HAP-1 (cell line): ENCODE results near the gene TIMM13.
"Not testable (repeated sequence)": the region's sequence is repeated elsewhere in the genome, so short reads cannot be mapped to it uniquely, and the experiment has no call there.

ENCODE experiments used
- DNase-seq, 2 experiments: peaks; one replicate each; pipeline ENCODE4 v3.0.0-alpha.2; 2016 to 2020; ENCODE audit warnings: low spot score in 2 of 2
- H3K27me3 ChIP-seq: fragments of 250-450 bp; sonication (Bioruptor Pico); 2 replicates; pipeline ENCODE4 v1.5.1; 2020; ENCODE audit warnings: low read depth, mild to moderate bottlenecking, moderate library complexity
- H3K36me3 ChIP-seq: fragments of 250-450 bp; sonication (Bioruptor Pico); replicated peaks from 2 replicates; pipeline ENCODE4 v1.5.1; 2020; ENCODE audit warnings: mild to moderate bottlenecking
- H3K4me1 ChIP-seq: fragments of 250-450 bp; sonication (Bioruptor Pico); 2 replicates; pipeline ENCODE4 v1.5.1; 2020; ENCODE audit warnings: mild to moderate bottlenecking
- H3K4me3 ChIP-seq: fragments of 250-450 bp; sonication (Bioruptor Pico); 2 replicates; pipeline ENCODE4 v1.5.1; 2020; ENCODE audit warnings: mild to moderate bottlenecking, moderate library complexity
- H3K9me3 ChIP-seq: fragments of 250-450 bp; sonication (Bioruptor Pico); 2 replicates; pipeline ENCODE4 v1.5.1; 2020; ENCODE audit warnings: mild to moderate bottlenecking, moderate library complexity
- in situ Hi-C: fragments of 300-500 bp; cut with MboI; formaldehyde crosslinking; loops from 3 replicates; pipeline ENCODE4 v1.14.3; 2020; ENCODE audit warnings: low sequenced_read_pairs, inconsistent platforms, mixed read lengths

Gene TIMM13

GRCh38 chr19:2461751-2462634 lies 34.6 kb upstream of the TIMM13 start:
- in situ Hi-C loops = no loop called here
- Histone ChIP-seq H3K4me1 (peaks cover 10% of the 10 kb centered on the region), H3K27me3 (no peaks in the 10 kb centered on the region), H3K9me3 (no peaks in the 10 kb centered on the region), H3K36me3 (no peaks in the 10 kb centered on the region), H3K4me3 (peak overlapping the region; percentile 9; the same call in 1 of the 2 replicates)
- DNase-seq = no peak

- in situ Hi-C loops = no loop called here
- H3K36me3 ChIP-seq = no peaks in the 10 kb centered on the region
These were observed 32.9 kb upstream of the TIMM13 start for GRCh38 chr19:2460245-2460644.

GRCh38 chr19:2458776-2459175 lies 31.4 kb upstream of the TIMM13 start:
- H3K9me3 ChIP-seq, H3K4me3 ChIP-seq, H3K27me3 ChIP-seq, H3K36me3 ChIP-seq, DNase-seq, in situ Hi-C loops: not testable (repeated sequence)
- peaks cover 20% of the 10 kb centered on the region for H3K4me1 ChIP-seq

More at GRCh38 chr19:2460245-2460644, 32.9 kb upstream of the TIMM13 start:
- Histone ChIP-seq H3K4me3 (no peak overlapping the region), H3K9me3 (no peaks in the 10 kb centered on the region), H3K4me1 (peaks cover 13% of the 10 kb centered on the region), H3K27me3 (no peaks in the 10 kb centered on the region)
- DNase-seq = no peak

GRCh38 chr19:2458054-2458453 lies 30.7 kb upstream of the TIMM13 start:
- no peaks in the 10 kb centered on the region for H3K9me3 ChIP-seq
- H3K27me3 ChIP-seq = no peaks in the 10 kb centered on the region
- H3K4me1 ChIP-seq = peaks cover 20% of the 10 kb centered on the region
- in situ Hi-C loops = no loop called here
- no peaks in the 10 kb centered on the region for H3K36me3 ChIP-seq
- H3K4me3 ChIP-seq = no peak overlapping the region
- DNase-seq = no peak

- in situ Hi-C loops = no loop called here
- no peak for DNase-seq
- Histone ChIP-seq H3K9me3 (no peaks in the 10 kb centered on the region), H3K4me3 (peak overlapping the region; percentile 32), H3K36me3 (no peaks in the 10 kb centered on the region), H3K27me3 (no peaks in the 10 kb centered on the region), H3K4me1 (peaks cover 16% of the 10 kb centered on the region)
These were observed 30.1 kb upstream of the TIMM13 start for GRCh38 chr19:2457394-2458037.

GRCh38 chr19:2455851-2456570 lies 28.6 kb upstream of the TIMM13 start:
- H3K36me3 ChIP-seq = peaks cover 6% of the 10 kb centered on the region
- H3K9me3 ChIP-seq = no peaks in the 10 kb centered on the region
- peak in 1 of 2 experiments; percentile 70 for DNase-seq
- H3K4me3 ChIP-seq = peak overlapping the region; percentile 92
- peaks cover 12% of the 10 kb centered on the region for H3K4me1 ChIP-seq
- H3K27me3 ChIP-seq = no peaks in the 10 kb centered on the region
- in situ Hi-C loops = no loop called here

GRCh38 chr19:2454962-2455850 lies 27.8 kb upstream of the TIMM13 start:
- Histone ChIP-seq H3K27me3 (no peaks in the 10 kb centered on the region), H3K4me1 (peaks cover 12% of the 10 kb centered on the region), H3K4me3 (peak overlapping the region; percentile 92), H3K36me3 (peaks cover 6% of the 10 kb centered on the region), H3K9me3 (no peaks in the 10 kb centered on the region)
- in situ Hi-C loops = no loop called here
- DNase-seq = no peak

- Histone ChIP-seq H3K4me1 (peaks cover 12% of the 10 kb centered on the region), H3K36me3 (peaks cover 8% of the 10 kb centered on the region), H3K9me3 (no peaks in the 10 kb centered on the region), H3K4me3 (peak overlapping the region; percentile 92; the same call in 1 of the 2 replicates), H3K27me3 (no peaks in the 10 kb centered on the region)
- in situ Hi-C loops = no loop called here
- no peak for DNase-seq
These were observed 27.0 kb upstream of the TIMM13 start for GRCh38 chr19:2454199-2454961.

GRCh38 chr19:2453431-2454025 lies 26.1 kb upstream of the TIMM13 start:
- Histone ChIP-seq H3K36me3 (peaks cover 15% of the 10 kb centered on the region), H3K4me1 (peaks cover 12% of the 10 kb centered on the region), H3K27me3 (no peaks in the 10 kb centered on the region), H3K4me3 (no peak overlapping the region), H3K9me3 (no peaks in the 10 kb centered on the region)
- in situ Hi-C loops = no loop called here
- DNase-seq = no peak

- in situ Hi-C loops = no loop called here
- H3K4me1 ChIP-seq = peaks cover 9% of the 10 kb centered on the region
- DNase-seq = no peak
- no peak overlapping the region for H3K4me3 ChIP-seq
- no peaks in the 10 kb centered on the region for H3K27me3 ChIP-seq
- no peaks in the 10 kb centered on the region for H3K9me3 ChIP-seq
- H3K36me3 ChIP-seq = peaks cover 23% of the 10 kb centered on the region
These were observed 24.4 kb upstream of the TIMM13 start for GRCh38 chr19:2451741-2452140.

- no peaks in the 10 kb centered on the region for H3K9me3 ChIP-seq
- DNase-seq = no peak
- H3K36me3 ChIP-seq = peaks cover 23% of the 10 kb centered on the region
- H3K4me3 ChIP-seq = no peak overlapping the region
- no peaks in the 10 kb centered on the region for H3K27me3 ChIP-seq
- H3K4me1 ChIP-seq = peaks cover 9% of the 10 kb centered on the region
- in situ Hi-C loops = no loop called here
These were observed 23.8 kb upstream of the TIMM13 start for GRCh38 chr19:2451138-2451537.

- in situ Hi-C loops = no loop called here
- H3K9me3 ChIP-seq = no peaks in the 10 kb centered on the region
- DNase-seq = no peak
- no peaks in the 10 kb centered on the region for H3K4me1 ChIP-seq
- H3K4me3 ChIP-seq = no peak overlapping the region
- no peaks in the 10 kb centered on the region for H3K27me3 ChIP-seq
- peaks cover 31% of the 10 kb centered on the region for H3K36me3 ChIP-seq
These were observed 21.6 kb upstream of the TIMM13 start for GRCh38 chr19:2449019-2449418.
